T-cell (primary cell): Measurements from ENCODE around the gene POLR3E. TPM values are rescaled to one million over a fixed set of nuclear protein-coding genes. Genes with fewer than 3 reads are reported as not detected.

Experiments
- ATAC-seq, 4 experiments: fragments of 200-7000 bp in 3 of 4; fragments of 150-1000 bp in 1 of 4; cut with Tn5 transposase; replicated peaks in 1 of 4; 1 replicate in 3 of 4; 2 replicates in 1 of 4; pipeline ENCODE4 v1.10.0; 2021; ENCODE audit warnings: moderate library complexity in 3 of 4, mild to moderate bottlenecking in 2 of 4, moderate number of reproducible peaks in 1 of 4
- CTCF ChIA-PET, 2 donors: fragments of 300-600 bp; sonication (Branson Sonifier 250); formaldehyde crosslinking; loops; one replicate each; lab custom pipeline; 2022; ENCODE audit warnings: antibody characterized with exemption in 2 of 2; lab: Charles Lee
- POLR2A ChIA-PET, 2 donors: fragments of 300-600 bp; sonication (Branson Sonifier 250); formaldehyde crosslinking; loops; one replicate each; lab custom pipeline; 2022; ENCODE audit warnings: antibody characterized with exemption in 2 of 2; lab: Charles Lee
- DNase-seq, 35 experiments: peaks; one replicate each; pipeline versions ENCODE4 v3.0.0 to v3.0.0-alpha.2; 2013 to 2023
- H3K27ac ChIP-seq: one replicate; pipeline ENCODE4 v1.5.1; 2013; ENCODE audit warnings: low read length
- H3K27me3 ChIP-seq, 2 experiments: replicated peaks in 1 of 2; 1 replicate in 1 of 2; 2 replicates in 1 of 2; pipeline versions ENCODE4 v1.6.1 to v1.7.0; 2013; ENCODE audit warnings: low read length in 1 of 2, mixed read lengths in 1 of 2; ENCODE audit not compliant: control insufficient read depth in 2 of 2, insufficient read depth in 2 of 2; ENCODE audit errors: extremely low read depth in 1 of 2
- H3K36me3 ChIP-seq, 2 donors: 1 replicate in 1 of 2; 2 replicates in 1 of 2; pipeline versions ENCODE4 v1.6.1 to v1.7.0; 2013; ENCODE audit warnings: low read length in 1 of 2; ENCODE audit not compliant: control insufficient read depth in 2 of 2, insufficient read depth in 1 of 2; ENCODE audit errors: extremely low read depth in 1 of 2
- H3K4me1 ChIP-seq, 2 experiments: 1 replicate in 1 of 2; 2 replicates in 1 of 2; pipeline versions ENCODE4 v1.6.1 to v1.7.0; 2013; ENCODE audit warnings: low read length in 2 of 2, mixed read lengths in 1 of 2; ENCODE audit not compliant: insufficient read depth in 2 of 2, control insufficient read depth in 1 of 2; ENCODE audit errors: extremely low read depth in 1 of 2
- H3K4me3 ChIP-seq, 2 donors: 1 replicate in 1 of 2; 2 replicates in 1 of 2; pipeline versions ENCODE4 v1.5.1 to v1.7.0; 2013; ENCODE audit warnings: mild to moderate bottlenecking in 2 of 2, low read length in 1 of 2, moderate library complexity in 1 of 2; ENCODE audit not compliant: control insufficient read depth in 1 of 2; ENCODE audit errors: extremely low read depth in 1 of 2
- H3K9me3 ChIP-seq: 2 replicates; pipeline ENCODE4 v1.7.0; 2013
- H3K27ac Mint-ChIP-seq, 2 donors: one replicate each; pipeline ENCODE4 v1.8.0; 2020 to 2021; ENCODE audit warnings: mild to moderate bottlenecking in 2 of 2, mixed read lengths in 2 of 2
- H3K27me3 Mint-ChIP-seq, 2 donors: one replicate each; pipeline ENCODE4 v1.8.0; 2021 to 2022; ENCODE audit warnings: mixed read lengths in 2 of 2
- H3K36me3 Mint-ChIP-seq: one replicate; pipeline ENCODE4 v1.8.0; 2021; ENCODE audit warnings: mixed read lengths
- H3K4me1 Mint-ChIP-seq, 3 donors: one replicate each; pipeline ENCODE4 v1.8.0; 2020 to 2022; ENCODE audit warnings: mixed read lengths in 3 of 3, mild to moderate bottlenecking in 1 of 3
- H3K4me3 Mint-ChIP-seq, 3 donors: one replicate each; pipeline ENCODE4 v1.8.0; 2020 to 2022; ENCODE audit warnings: mild to moderate bottlenecking in 3 of 3, mixed read lengths in 3 of 3, moderate library complexity in 3 of 3
- H3K9me3 Mint-ChIP-seq, 3 donors: one replicate each; pipeline ENCODE4 v1.8.0; 2020 to 2022; ENCODE audit warnings: mixed read lengths in 3 of 3
- WGBS: methylation state at CpG from one replicate; pipeline ENCODE4 v1.1.5; 2013; ENCODE audit warnings: missing lambda C conversion rate; ENCODE audit not compliant: insufficient coverage; 5-methylcytosine and 5-hydroxymethylcytosine counted together
- total RNA-seq, 35 experiments: library from RNA in 6 of 35; stranded (reverse) in 6 of 35; fragments of 120-200 nt in 1 of 35; gene quantifications; one replicate each; pipeline versions ENCODE4 v1.2.1 to v1.2.4 and lab custom pipeline; 2013 to 2026

The POLR3E gene
- total RNA-seq, 5 donors from 2014 or later (not counting 1 experiment from before 2014, with no cell fraction given): 79.3 to 174 (median 99.7) TPM

- H3K9me3 Mint-ChIP-seq: no peaks in the 10 kb centered on the region
- peaks cover 36% of the 10 kb centered on the region for H3K36me3 Mint-ChIP-seq
- ChIA-PET CTCF (interaction anchor here in 1 of 2 donors (1.6 kb wide), 1 partner anchor 48 kb away, joined by 6 read pairs; no protein-coding TSS in a partner anchor), POLR2A (no interaction called here)
- H3K4me1 ChIP-seq: peaks cover 0 to 10% of the 10 kb centered on the region in 2 experiments
- no peak overlapping the region for H3K27ac ChIP-seq
- peaks cover 7 to 8% (median 8%) of the 10 kb centered on the region in 3 donors for H3K4me1 Mint-ChIP-seq
- WGBS: 95% methylated on average over 11 of the region's 11 CpGs
- H3K27me3 Mint-ChIP-seq: no peaks in the 10 kb centered on the region
- ATAC-seq: no peak
- no peak overlapping the region for H3K4me3 ChIP-seq
- H3K36me3 ChIP-seq: peaks cover 19 to 81% of the 10 kb centered on the region in 2 donors
- H3K27ac Mint-ChIP-seq: peak overlapping the region; percentile 46 to 64
- no peak for DNase-seq
- H3K9me3 ChIP-seq: no peaks in the 10 kb centered on the region
- H3K27me3 ChIP-seq: no peaks in the 10 kb centered on the region
- no peak overlapping the region for H3K4me3 Mint-ChIP-seq
Measured at GRCh38 chr16:22322021-22322471, 24.8 kb downstream of the POLR3E start.

- no CpG with 5 or more reads among the region's 17 CpGs for WGBS
- Histone ChIP-seq H3K27ac (no peak overlapping the region), H3K4me1 (peaks cover 0 to 10% of the 10 kb centered on the region in 2 experiments), H3K36me3 (peaks cover 16 to 85% of the 10 kb centered on the region in 2 donors), H3K4me3 (no peak overlapping the region), H3K27me3 (no peaks in the 10 kb centered on the region), H3K9me3 (no peaks in the 10 kb centered on the region)
- DNase-seq: peak in 1 of 35 experiments; percentile 8
- POLR2A ChIA-PET: no interaction called here
- no peak for ATAC-seq
- CTCF ChIA-PET: no interaction called here
- H3K36me3 Mint-ChIP-seq: peaks cover 32% of the 10 kb centered on the region
- H3K4me3 Mint-ChIP-seq: no peak overlapping the region
- H3K9me3 Mint-ChIP-seq: no peaks in the 10 kb centered on the region
- H3K27me3 Mint-ChIP-seq: no peaks in the 10 kb centered on the region
- peaks cover 7 to 10% (median 8%) of the 10 kb centered on the region in 3 donors for H3K4me1 Mint-ChIP-seq
- H3K27ac Mint-ChIP-seq: peak overlapping the region; percentile 46 to 55
Measured at GRCh38 chr16:22322741-22323140, 25.5 kb downstream of the POLR3E start.

GRCh38 chr16:22323173-22323958, 26.2 kb downstream of the POLR3E start:
- no peak for ATAC-seq
- H3K27ac Mint-ChIP-seq: peak overlapping the region; percentile 34 to 52
- no peaks in the 10 kb centered on the region for H3K9me3 ChIP-seq
- peaks cover 11 to 86% of the 10 kb centered on the region in 2 donors for H3K36me3 ChIP-seq
- peak in 1 of 35 experiments; percentile 11 for DNase-seq
- 100% methylated on average over 2 of the region's 12 CpGs for WGBS
- peaks cover 7 to 10% (median 8%) of the 10 kb centered on the region in 3 donors for H3K4me1 Mint-ChIP-seq
- H3K4me1 ChIP-seq: peaks cover 0 to 10% of the 10 kb centered on the region in 2 experiments
- H3K4me3 Mint-ChIP-seq: no peak overlapping the region
- POLR2A ChIA-PET: no interaction called here
- no peaks in the 10 kb centered on the region for H3K27me3 ChIP-seq
- no peaks in the 10 kb centered on the region for H3K27me3 Mint-ChIP-seq
- CTCF ChIA-PET: no interaction called here
- no peak overlapping the region for H3K27ac ChIP-seq
- H3K36me3 Mint-ChIP-seq: peaks cover 37% of the 10 kb centered on the region
- no peaks in the 10 kb centered on the region for H3K9me3 Mint-ChIP-seq
- no peak overlapping the region for H3K4me3 ChIP-seq

GRCh38 chr16:22323959-22324786, 27.0 kb downstream of the POLR3E start:
- H3K4me1 ChIP-seq: peaks cover 0 to 10% of the 10 kb centered on the region in 2 experiments
- Mint-ChIP-seq H3K27ac (peak overlapping the region; percentile 22 to 52), H3K9me3 (no peaks in the 10 kb centered on the region), H3K4me1 (peaks cover 7 to 11% (median 10%) of the 10 kb centered on the region in 3 donors), H3K4me3 (no peak overlapping the region), H3K36me3 (peaks cover 36% of the 10 kb centered on the region), H3K27me3 (no peaks in the 10 kb centered on the region)
- CTCF ChIA-PET: no interaction called here
- ATAC-seq: no peak
- H3K27ac ChIP-seq: no peak overlapping the region
- no peak overlapping the region for H3K4me3 ChIP-seq
- WGBS: 95% methylated on average over 12 of the region's 24 CpGs
- POLR2A ChIA-PET: interaction anchor here in 1 of 2 donors (0.5 kb wide), 1 partner anchor 726 kb away, joined by 6 read pairs; no protein-coding TSS in a partner anchor
- H3K9me3 ChIP-seq: no peaks in the 10 kb centered on the region
- DNase-seq: peak in 1 of 35 experiments; percentile 5
- H3K27me3 ChIP-seq: no peaks in the 10 kb centered on the region
- H3K36me3 ChIP-seq: peaks cover 11 to 84% of the 10 kb centered on the region in 2 donors

- POLR2A ChIA-PET: no interaction called here
- no peaks in the 10 kb centered on the region for H3K27me3 Mint-ChIP-seq
- H3K9me3 ChIP-seq: no peaks in the 10 kb centered on the region
- H3K27ac ChIP-seq: no peak overlapping the region
- H3K4me1 Mint-ChIP-seq: peaks cover 10 to 17% (median 15%) of the 10 kb centered on the region in 3 donors
- peaks cover 0 to 10% of the 10 kb centered on the region in 2 experiments for H3K4me1 ChIP-seq
- no peak overlapping the region for H3K4me3 Mint-ChIP-seq
- 97% methylated on average over 10 of the region's 19 CpGs for whole genome bisulfite sequencing
- no peak overlapping the region for H3K4me3 ChIP-seq
- peaks cover 35% of the 10 kb centered on the region for H3K36me3 Mint-ChIP-seq
- CTCF ChIA-PET: no interaction called here
- DNase-seq (peak in 1 of 35 experiments; percentile 7), ATAC-seq (no peak)
- peak overlapping the region in 1 of 2 donors; percentile 34 for H3K27ac Mint-ChIP-seq
- peaks cover 11 to 83% of the 10 kb centered on the region in 2 donors for H3K36me3 ChIP-seq
- H3K9me3 Mint-ChIP-seq: no peaks in the 10 kb centered on the region
- no peaks in the 10 kb centered on the region for H3K27me3 ChIP-seq
Measured at GRCh38 chr16:22324787-22325597, 27.8 kb downstream of the POLR3E start.
